IPS-NIHi7 (cell line): ENCODE results near the gene FAM240A.

Experiments
- DNase-seq: peaks from one replicate; pipeline ENCODE4 v3.0.0; 2012; ENCODE audit warnings: mixed read lengths; ENCODE audit errors: extremely low spot score

Gene FAM240A

GRCh38 chr3:46626039-46626438 lies 13.7 kb downstream of the FAM240A start:
- DNase-seq, result no peak

- DNase-seq, result no peak
Observed at GRCh38 chr3:46627078-46627477, 14.8 kb downstream of the FAM240A start.

GRCh38 chr3:46628901-46629369 lies 16.6 kb downstream of the FAM240A start:
- DNase-seq, result no peak

- peak; percentile 94 for DNase-seq
Observed at GRCh38 chr3:46629551-46630517, 17.5 kb downstream of the FAM240A start.

- no peak for DNase-seq
Observed at GRCh38 chr3:46632792-46633191, 20.5 kb downstream of the FAM240A start.

- no peak for DNase-seq
Observed at GRCh38 chr3:46634856-46635255, 22.5 kb downstream of the FAM240A start.

- no peak for DNase-seq
Observed at GRCh38 chr3:46639221-46639620, 26.9 kb downstream of the FAM240A start.

- no peak for DNase-seq
Observed at GRCh38 chr3:46640927-46641326, 28.6 kb downstream of the FAM240A start.

GRCh38 chr3:46642971-46643370 lies 30.6 kb downstream of the FAM240A start:
- DNase-seq, result no peak

GRCh38 chr3:46643701-46644100 lies 31.4 kb downstream of the FAM240A start:
- no peak for DNase-seq

- no peak for DNase-seq
Observed at GRCh38 chr3:46646700-46647099, 34.4 kb downstream of the FAM240A start.

- DNase-seq, result no peak
Observed at GRCh38 chr3:46648096-46648495, 35.8 kb downstream of the FAM240A start.

GRCh38 chr3:46649436-46649835 lies 37.1 kb downstream of the FAM240A start:
- DNase-seq, result no peak

GRCh38 chr3:46651084-46651483 lies 38.8 kb downstream of the FAM240A start:
- DNase-seq, result no peak

- no peak for DNase-seq
Observed at GRCh38 chr3:46655271-46655670, 42.9 kb downstream of the FAM240A start.

GRCh38 chr3:46656778-46657556 lies 44.6 kb downstream of the FAM240A start:
- peak; percentile 9 for DNase-seq

GRCh38 chr3:46659285-46659684 lies 47.0 kb downstream of the FAM240A start:
- DNase-seq, result peak; percentile 15

GRCh38 chr3:46660003-46660402 lies 47.7 kb downstream of the FAM240A start:
- peak; percentile 9 for DNase-seq

GRCh38 chr3:46660543-46661523 lies 48.5 kb downstream of the FAM240A start:
- peak; percentile 11 for DNase-seq

GRCh38 chr3:46661776-46662766 lies 49.7 kb downstream of the FAM240A start:
- DNase-seq, result peak; percentile 61
